Mammary epithelial cell (primary cell): ENCODE results near the gene UNC45A.

Experiments
- EZH2 ChIP-seq: IDR thresholded peaks from 2 replicates; pipeline ENCODE4 v1.6.1; 2012; ENCODE audit warnings: low read length, inconsistent platforms, borderline replicate concordance
- TF ChIP-seq, protein P1 (sequence below), 2 donors: IDR thresholded peaks in 1 of 2; conservative IDR thresholded peaks in 1 of 2; 2 replicates each; pipeline ENCODE4 v1.5.1; 2011 to 2012; ENCODE audit warnings: inconsistent platforms in 2 of 2, low read length in 2 of 2, mild to moderate bottlenecking in 2 of 2, control low read depth in 1 of 2, low read depth in 1 of 2; ENCODE audit not compliant: insufficient read depth in 1 of 2; ENCODE audit errors: extremely low read depth in 1 of 2

DNA sequence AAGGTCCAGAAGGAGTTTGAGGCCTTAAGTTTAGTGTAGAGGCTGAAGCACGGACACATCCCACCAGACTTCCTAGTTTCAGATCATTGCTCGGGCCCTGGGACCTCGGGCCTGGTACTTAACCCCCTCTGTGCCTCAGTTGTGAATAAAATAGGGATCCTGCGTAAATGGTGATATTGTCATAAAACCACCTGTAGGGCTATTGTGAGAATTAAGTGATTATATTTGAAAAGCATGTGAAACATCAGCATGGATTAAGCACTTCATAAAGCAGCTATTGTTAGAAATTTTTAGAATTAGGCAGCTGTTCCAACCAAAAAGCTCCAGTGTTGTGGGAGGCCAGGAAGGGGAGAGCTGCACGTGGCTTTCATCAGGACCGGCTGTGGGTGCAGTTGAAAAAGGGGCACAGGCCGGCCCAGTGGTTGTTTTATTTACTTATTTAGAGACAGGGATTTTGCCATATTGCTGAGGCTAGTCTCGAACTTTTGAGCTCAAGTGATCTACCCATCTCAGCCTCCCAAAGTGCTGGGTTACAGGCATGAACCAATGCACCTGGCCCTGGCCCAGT lies 24.0 kb downstream of the UNC45A start:
- TF ChIP-seq, protein P1, sequence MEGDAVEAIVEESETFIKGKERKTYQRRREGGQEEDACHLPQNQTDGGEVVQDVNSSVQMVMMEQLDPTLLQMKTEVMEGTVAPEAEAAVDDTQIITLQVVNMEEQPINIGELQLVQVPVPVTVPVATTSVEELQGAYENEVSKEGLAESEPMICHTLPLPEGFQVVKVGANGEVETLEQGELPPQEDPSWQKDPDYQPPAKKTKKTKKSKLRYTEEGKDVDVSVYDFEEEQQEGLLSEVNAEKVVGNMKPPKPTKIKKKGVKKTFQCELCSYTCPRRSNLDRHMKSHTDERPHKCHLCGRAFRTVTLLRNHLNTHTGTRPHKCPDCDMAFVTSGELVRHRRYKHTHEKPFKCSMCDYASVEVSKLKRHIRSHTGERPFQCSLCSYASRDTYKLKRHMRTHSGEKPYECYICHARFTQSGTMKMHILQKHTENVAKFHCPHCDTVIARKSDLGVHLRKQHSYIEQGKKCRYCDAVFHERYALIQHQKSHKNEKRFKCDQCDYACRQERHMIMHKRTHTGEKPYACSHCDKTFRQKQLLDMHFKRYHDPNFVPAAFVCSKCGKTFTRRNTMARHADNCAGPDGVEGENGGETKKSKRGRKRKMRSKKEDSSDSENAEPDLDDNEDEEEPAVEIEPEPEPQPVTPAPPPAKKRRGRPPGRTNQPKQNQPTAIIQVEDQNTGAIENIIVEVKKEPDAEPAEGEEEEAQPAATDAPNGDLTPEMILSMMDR (conservative IDR thresholded peaks at IDR 0.05 in 1 of 2, IDR thresholded peaks at IDR 0.05 in 1 of 2; ENCODE audit: extremely low read depth in 1 of 2, insufficient read depth in 1 of 2, low read depth in 1 of 2, low read length in 2 of 2) = no peak
- TF ChIP-seq EZH2 = no peak
